NCI-H82 treated with DMSO at 0.1 percent for 48 hours (cell line): ENCODE measurements around the gene TBC1D22A.

Experiments
- DNase-seq: peaks from one replicate; lab custom pipeline; 2025; ENCODE audit not compliant: unreplicated experiment; lab: John Stamatoyannopoulos, UW

TBC1D22A gene

DNA sequence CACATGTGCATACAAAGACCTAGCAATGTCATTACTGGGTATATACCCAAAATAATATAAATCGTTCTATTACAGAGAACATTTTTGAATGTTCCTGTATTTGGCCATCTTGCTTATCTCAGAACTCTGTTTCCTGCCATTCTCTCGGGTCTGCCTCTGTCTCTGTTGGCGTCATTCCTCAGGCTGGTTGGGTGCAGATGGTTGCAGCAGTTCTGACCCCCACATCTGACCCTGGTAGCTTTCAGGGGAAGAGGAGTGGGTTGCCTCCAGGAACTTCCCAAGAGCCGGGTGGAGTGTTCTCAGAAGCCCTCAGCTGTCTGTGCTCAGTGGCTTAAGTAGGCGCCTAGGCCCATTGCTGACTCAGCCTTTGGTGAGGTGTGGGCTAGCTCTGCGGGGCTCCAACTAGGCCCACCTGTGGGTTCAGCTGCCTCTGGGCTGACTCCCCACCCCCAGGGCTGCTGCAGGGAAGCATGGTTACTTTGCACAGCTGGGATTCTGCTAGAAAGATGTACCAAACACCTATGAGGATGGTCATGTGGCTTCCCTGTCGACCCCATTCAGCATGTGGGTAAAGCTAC lies 114.0 kb downstream of the TBC1D22A start:
- no peak for DNase-seq

DNA sequence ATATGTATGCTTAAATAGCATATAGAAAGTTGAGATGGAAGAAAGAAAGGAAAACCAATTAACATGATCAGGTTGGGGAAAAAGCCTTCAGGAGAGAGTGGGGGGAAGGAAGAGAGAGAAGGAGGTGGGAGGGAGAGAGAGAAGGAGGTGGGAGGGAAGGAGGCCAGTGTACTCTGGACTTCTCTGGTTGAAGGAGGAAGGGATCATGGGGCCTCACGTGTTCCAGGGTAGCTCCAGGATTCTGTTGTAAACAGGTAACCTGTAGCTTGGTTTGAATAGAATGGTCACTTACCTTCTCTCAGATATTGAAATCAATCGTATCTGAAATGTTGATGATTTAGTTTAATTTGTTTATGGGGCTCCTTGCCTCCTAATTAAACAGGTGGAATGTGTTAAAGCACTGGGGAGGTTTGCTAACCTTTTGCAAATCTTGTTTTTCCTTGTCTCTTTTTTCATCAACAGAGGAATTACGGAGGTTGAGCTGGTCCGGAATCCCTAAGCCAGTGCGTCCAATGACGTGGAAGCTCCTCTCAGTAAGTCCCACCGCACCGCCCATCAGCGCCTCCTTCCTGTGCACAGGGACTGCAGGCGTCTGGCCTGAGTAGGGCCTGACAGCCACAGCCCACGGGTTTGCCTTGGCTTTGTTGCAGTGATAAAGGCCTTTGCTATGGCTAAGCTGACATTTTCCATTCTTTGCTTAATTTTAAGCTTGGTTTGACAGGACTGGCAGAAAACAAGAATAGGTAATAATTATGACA lies 115.9 kb downstream of the TBC1D22A start:
- DNase-seq, result no peak

DNA sequence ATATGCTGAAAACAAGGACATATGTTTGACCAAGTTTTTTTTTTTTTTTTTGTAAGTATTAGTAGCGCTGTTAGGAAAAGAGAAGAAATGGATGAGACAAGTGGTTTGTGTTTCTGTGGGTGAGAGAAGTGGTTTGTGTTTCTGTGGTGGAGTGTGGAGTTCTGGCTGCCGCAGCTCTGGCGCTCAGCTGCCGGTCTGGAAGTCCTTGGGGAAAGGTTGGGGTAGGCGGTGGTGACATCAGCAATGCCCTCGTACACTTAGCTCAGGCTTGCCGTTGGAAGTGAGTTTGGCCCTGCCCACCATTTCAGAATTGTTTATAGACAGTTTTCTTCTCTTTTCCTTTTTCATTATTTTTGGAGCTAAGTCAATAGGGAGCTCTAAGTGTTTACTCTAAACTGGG lies 116.6 kb downstream of the TBC1D22A start:
- DNase-seq, result no peak

GRCh38 chr22:46881373-46882118 lies 119.1 kb downstream of the TBC1D22A start:
- DNase-seq, result no peak

- DNase-seq, result no peak
These were observed 120.9 kb downstream of the TBC1D22A start for GRCh38 chr22:46883092-46883910.

GRCh38 chr22:46884365-46884764 lies 121.9 kb downstream of the TBC1D22A start:
- no peak for DNase-seq

DNA sequence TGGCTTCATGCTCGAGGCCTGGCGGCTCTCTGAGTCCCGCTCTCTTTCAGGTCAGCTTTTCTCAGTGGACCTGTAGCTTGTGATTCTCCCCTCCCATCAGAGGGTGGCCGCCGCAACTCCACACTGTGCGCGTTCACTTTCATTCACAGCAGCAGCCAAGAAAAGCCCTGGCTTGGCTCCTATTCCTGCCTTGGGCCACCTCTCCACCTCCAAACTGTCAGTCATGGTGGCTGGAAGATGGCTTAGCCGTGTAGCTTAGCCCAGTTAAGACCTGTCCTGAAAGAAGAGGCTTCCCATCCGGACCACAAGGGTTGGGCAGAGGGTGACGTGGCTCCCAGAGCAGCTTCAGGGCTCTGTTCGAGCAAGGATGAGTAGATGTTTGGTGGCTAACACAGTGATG lies 125.5 kb downstream of the TBC1D22A start:
- DNase-seq, result no peak

DNA sequence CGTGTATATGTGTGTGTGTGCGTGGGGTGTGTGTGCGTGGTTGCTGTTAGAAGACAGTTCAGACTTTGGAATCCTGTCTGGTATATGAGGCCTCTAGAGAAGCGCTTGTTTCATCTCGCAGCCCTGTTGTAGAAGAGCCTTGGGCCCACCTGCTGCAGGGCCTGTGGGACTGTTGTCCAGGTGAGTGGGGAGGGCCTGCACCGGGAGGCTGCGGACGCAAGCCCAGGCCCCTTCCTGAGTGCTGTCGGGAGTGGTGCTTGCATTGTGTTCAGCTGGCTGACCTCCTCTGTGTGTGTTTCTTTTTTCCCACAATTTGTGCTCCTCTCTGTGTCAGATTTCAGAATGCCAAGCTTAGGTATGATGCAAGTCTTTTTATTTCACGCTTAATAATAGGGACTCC lies 128.4 kb downstream of the TBC1D22A start:
- no peak for DNase-seq

- no peak for DNase-seq
These were observed 129.0 kb downstream of the TBC1D22A start for GRCh38 chr22:46891382-46891951.

- no peak for DNase-seq
These were observed 130.4 kb downstream of the TBC1D22A start for GRCh38 chr22:46892866-46893265.

GRCh38 chr22:46893281-46894020 lies 131.0 kb downstream of the TBC1D22A start:
- DNase-seq, result no peak

DNA sequence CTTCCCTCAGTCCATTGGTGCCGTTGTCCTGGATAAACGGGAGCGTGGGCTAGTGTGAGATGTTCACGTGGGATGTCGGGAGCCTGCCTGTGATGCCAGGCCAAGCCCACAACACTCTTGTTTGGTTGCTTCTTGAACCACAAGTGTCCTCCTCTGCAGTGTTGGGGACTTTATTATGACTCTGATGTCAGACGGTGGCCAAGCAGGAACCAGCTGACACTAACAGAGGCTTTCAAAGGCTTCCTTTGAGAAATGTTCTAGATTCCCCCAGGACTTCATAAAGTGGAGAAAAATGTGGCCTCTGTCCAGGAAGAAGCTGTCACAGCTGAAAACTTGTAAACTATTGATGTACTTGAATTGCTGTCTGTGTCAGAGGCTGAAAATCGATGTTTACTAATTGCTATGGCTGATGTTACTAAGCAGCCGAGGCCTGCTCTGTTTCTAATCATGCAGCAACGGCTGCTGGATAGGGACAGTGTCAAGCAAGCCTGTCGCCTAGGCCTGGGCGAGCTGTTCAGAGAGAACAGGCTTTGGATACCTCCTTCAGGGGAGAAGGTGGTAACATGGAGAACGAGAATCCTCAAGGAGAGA lies 131.7 kb downstream of the TBC1D22A start:
- no peak for DNase-seq

DNA sequence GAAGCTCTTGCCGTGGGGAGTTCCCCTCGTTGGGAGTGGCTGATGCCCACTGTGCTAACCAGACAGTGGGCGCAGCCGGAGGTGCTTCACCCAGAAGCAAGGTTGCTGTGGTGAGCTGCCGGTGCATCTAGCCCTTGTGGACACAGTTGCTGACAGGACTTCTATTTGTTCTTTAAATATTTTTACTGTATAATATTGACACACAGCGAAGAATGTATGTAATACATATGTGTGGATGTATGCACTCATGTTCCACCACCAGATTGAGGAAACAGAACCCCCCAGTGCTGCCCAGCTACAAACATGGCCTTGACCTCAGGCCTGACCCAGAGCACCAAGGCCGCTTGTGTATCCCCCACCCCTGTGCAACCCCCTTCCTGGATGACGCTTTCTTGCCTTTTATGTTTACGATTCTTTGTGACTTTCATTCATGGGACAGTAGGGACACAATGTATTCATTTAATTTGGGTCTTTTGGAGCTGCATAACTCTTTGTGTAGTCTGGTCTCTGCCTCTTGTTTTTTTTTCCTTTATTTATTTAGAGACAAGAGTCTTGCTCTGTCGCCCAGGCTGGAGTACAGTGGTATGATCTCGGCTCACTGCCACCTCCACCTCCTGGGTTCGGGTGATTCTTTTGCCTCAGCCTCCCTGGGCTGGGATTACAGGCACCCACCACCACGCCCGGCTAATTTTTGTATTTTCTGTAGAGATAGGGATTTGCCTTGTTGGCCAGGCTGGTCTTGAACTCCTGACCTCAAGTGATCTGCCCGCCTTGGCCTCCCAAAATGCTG lies 132.6 kb downstream of the TBC1D22A start:
- DNase-seq, result no peak

GRCh38 chr22:46895753-46896152 lies 133.3 kb downstream of the TBC1D22A start:
- DNase-seq, result no peak

DNA sequence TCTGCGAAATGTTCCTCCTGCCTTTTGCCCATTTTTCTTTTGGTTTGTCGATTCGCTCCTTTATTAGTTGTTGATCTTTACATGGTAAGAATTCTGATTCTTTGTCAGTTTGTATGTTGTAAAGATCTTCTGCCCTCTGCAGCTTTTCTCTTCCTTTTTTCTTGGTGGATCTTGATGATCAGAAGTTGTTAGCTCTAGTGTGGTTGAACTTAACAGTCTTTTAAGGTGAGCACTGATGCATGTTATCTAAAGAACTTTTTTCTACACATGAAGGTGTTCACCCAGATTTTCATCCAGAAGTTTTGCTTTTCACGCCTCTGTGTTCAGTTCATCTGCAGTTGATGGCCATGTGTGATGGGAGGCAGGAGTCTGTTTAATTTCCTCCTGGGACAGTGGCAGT lies 133.7 kb downstream of the TBC1D22A start:
- DNase-seq, result no peak

DNA sequence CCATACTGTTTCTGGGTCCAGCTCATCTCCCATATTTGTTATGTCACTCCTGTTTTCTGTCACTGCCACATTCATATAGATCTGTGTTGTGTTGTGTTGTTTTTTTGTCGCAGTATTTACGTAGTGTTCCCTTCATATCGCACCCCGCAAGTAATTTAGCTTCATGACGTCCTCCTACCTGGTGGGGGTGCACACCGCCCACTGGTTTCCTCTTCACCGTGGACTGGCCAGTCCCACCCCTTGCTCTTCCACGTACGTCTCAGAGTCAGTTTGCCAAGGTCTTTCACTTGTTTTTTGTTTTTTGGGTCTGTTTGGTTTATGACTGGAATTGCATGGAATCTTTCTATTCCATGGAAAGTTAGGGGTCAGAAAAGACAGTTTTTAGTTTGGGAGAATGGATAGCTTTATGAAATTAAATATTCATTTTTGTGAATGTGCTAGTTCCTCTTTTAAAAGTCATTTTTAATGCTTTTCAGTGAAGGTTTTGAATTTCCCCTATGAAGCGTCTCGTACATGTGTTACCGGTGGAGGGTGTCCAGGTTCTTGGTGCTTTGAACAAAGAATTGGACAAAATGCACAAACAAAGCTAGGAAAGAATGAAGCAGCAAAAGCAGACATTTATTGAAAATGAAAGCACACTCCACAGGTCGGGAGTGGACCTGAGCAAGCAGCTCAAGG lies 134.3 kb downstream of the TBC1D22A start:
- no peak for DNase-seq

GRCh38 chr22:46897246-46897623 lies 134.8 kb downstream of the TBC1D22A start:
- no peak for DNase-seq

- DNase-seq, result no peak
These were observed 138.1 kb downstream of the TBC1D22A start for GRCh38 chr22:46900549-46900948.

- DNase-seq, result no peak
These were observed 140.0 kb downstream of the TBC1D22A start for GRCh38 chr22:46902436-46902835.
